Measurements from ENCODE around the gene COL6A5. TPM values are rescaled to one million over a fixed set of nuclear protein-coding genes. Genes with fewer than 3 reads are reported as not detected.
"Not testable (repeated sequence)": the region's sequence is repeated elsewhere in the genome, so short reads cannot be mapped to it uniquely, and the experiment has no call there.

COL6A5 gene
- total RNA-seq, 2 experiments from 2014 or later: not detected

GRCh38 chr3:130348258-130348657, 2.8 kb downstream of the COL6A5 start:
- H3K36me3 Mint-ChIP-seq; H3K4me3 Mint-ChIP-seq; POLR2A ChIA-PET; H3K9me3 Mint-ChIP-seq; intact Hi-C loops (cut with micrococcal nuclease); H3K27ac Mint-ChIP-seq; H3K4me1 Mint-ChIP-seq (ENCODE audit: low read depth); DNase-seq; CTCF ChIA-PET: not testable (repeated sequence)
- peaks cover 41% of the 10 kb centered on the region for H3K27me3 Mint-ChIP-seq

GRCh38 chr3:130354430-130354829, 9.0 kb downstream of the COL6A5 start:
- Mint-ChIP-seq H3K36me3 (no peaks in the 10 kb centered on the region), H3K27ac (no peak overlapping the region), H3K9me3 (peaks cover 3% of the 10 kb centered on the region), H3K4me3 (no peak overlapping the region), H3K4me1 (ENCODE audit: low read depth) (no peaks in the 10 kb centered on the region), H3K27me3 (peaks cover 4% of the 10 kb centered on the region)
- no peak for DNase-seq
- ChIA-PET CTCF (no interaction called here), POLR2A (no interaction called here)
- intact Hi-C loops (cut with micrococcal nuclease): no loop called here

GRCh38 chr3:130374033-130374432, 28.6 kb downstream of the COL6A5 start:
- no peak overlapping the region for H3K4me3 Mint-ChIP-seq
- ChIA-PET POLR2A (no interaction called here), CTCF (no interaction called here)

GRCh38 chr3:130374908-130375307, 29.4 kb downstream of the COL6A5 start:
- ChIA-PET CTCF (no interaction called here), POLR2A (no interaction called here)
- intact Hi-C loops (cut with micrococcal nuclease): no loop called here
- Mint-ChIP-seq H3K4me3 (no peak overlapping the region), H3K36me3 (no peaks in the 10 kb centered on the region), H3K4me1 (ENCODE audit: low read depth) (no peaks in the 10 kb centered on the region), H3K27ac (no peak overlapping the region), H3K27me3 (peaks cover 1% of the 10 kb centered on the region), H3K9me3 (no peaks in the 10 kb centered on the region)
- no peak for DNase-seq

More at GRCh38 chr3:130374033-130374432, 28.6 kb downstream of the COL6A5 start:
- Mint-ChIP-seq H3K36me3 (no peaks in the 10 kb centered on the region), H3K4me1 (ENCODE audit: low read depth) (no peaks in the 10 kb centered on the region), H3K27me3 (peaks cover 1% of the 10 kb centered on the region), H3K27ac (no peak overlapping the region), H3K9me3 (no peaks in the 10 kb centered on the region)
- no peak for DNase-seq
- intact Hi-C loops (cut with micrococcal nuclease): no loop called here

DNA sequence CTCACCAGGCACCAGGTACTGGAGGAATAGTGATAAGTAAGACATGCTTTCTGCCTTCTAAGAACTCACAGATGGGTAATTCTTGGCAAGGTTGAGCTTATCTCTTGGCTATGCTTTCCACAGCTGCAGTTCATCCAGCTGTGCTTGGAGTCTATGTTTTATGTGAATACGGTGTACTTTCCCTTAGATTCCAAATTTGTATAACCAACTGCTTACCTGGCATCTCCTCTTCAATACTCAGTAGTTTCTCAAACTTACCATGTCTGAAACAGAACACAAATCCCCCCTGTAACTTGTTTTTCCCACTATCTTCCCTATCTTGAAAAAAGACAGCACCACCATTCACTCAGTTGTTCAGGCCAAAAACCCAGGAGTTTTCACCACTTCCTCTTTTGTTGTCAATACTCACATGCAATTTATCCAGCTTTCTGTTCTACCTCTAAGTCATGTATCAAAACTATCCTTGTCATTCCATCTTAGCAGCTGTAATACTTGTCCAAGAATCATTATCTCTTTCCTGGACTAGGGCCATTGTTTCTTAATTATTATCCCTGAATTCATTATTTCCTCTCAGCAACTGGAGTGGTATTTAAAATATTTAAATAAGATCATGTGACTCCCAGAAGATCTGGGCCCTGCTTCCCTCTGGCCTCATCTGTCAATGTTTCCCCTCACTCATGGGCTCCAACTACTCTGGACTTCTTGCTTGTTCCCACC, 32.6 kb downstream of the COL6A5 start:
- Mint-ChIP-seq H3K36me3 (no peaks in the 10 kb centered on the region), H3K4me1 (ENCODE audit: low read depth) (no peaks in the 10 kb centered on the region), H3K27ac (no peak overlapping the region), H3K27me3 (peaks cover 1% of the 10 kb centered on the region), H3K4me3 (no peak overlapping the region), H3K9me3 (no peaks in the 10 kb centered on the region)
- no peak for DNase-seq
- intact Hi-C loops (cut with micrococcal nuclease): no loop called here
- POLR2A ChIA-PET: no interaction called here
- CTCF ChIA-PET: interaction anchor here (0.9 kb wide), 1 partner anchor 92 kb away, joined by 3 read pairs; no protein-coding TSS in a partner anchor

DNA sequence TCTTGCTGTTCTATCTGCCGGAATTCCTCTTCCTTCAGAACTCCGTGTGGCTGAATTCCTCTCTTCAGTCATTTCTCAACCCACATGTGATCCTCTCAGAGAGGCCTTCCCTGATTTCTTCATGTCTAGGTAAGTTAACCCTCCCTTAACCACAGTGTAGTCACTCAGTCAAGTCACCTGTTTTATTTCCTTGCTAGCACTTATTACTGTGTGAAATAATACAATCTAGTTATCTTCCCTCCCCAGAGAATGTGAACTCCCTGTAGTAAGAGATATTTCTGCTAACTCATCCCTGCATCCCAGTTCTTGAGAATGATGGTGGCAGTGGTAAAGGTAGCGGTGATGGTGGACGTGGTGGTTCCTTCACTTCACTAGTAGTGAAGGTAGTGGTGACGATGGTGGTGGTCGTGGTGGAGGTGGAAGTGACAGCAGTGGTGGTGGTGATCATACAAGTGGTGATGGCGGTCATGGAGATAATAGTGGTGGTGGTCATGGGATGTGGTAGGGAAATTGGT, 33.3 kb downstream of the COL6A5 start:
- peaks cover 1% of the 10 kb centered on the region for H3K27me3 Mint-ChIP-seq
- no peak for DNase-seq
- intact Hi-C loops (cut with micrococcal nuclease): no loop called here
- POLR2A ChIA-PET: no interaction called here
- no peaks in the 10 kb centered on the region for H3K9me3 Mint-ChIP-seq
- H3K4me1 Mint-ChIP-seq (ENCODE audit: low read depth): no peaks in the 10 kb centered on the region
- H3K36me3 Mint-ChIP-seq: no peaks in the 10 kb centered on the region
- H3K27ac Mint-ChIP-seq: no peak overlapping the region
- CTCF ChIA-PET: no interaction called here
- no peak overlapping the region for H3K4me3 Mint-ChIP-seq

DNA sequence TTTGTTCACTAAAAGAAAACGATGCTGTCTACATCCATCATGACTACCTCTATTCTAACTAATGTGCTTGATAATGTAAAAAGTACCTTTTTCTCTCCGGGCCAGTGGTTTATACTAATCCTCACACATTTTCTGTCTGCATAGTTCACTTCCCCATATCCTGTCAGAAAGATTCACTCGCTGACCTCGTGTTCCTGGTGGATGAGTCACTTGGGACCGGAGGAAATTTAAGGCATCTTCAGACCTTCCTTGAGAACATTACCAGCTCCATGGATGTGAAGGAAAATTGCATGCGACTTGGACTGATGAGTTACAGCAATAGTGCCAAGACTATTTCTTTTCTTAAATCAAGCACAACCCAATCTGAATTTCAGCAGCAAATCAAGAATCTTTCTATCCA, 33.8 kb downstream of the COL6A5 start:
- intact Hi-C loops (cut with micrococcal nuclease): no loop called here
- DNase-seq: no peak
- Mint-ChIP-seq H3K27ac (no peak overlapping the region), H3K4me3 (no peak overlapping the region), H3K4me1 (ENCODE audit: low read depth) (no peaks in the 10 kb centered on the region), H3K27me3 (peaks cover 3% of the 10 kb centered on the region), H3K36me3 (no peaks in the 10 kb centered on the region), H3K9me3 (no peaks in the 10 kb centered on the region)
- ChIA-PET CTCF (no interaction called here), POLR2A (no interaction called here)

DNA sequence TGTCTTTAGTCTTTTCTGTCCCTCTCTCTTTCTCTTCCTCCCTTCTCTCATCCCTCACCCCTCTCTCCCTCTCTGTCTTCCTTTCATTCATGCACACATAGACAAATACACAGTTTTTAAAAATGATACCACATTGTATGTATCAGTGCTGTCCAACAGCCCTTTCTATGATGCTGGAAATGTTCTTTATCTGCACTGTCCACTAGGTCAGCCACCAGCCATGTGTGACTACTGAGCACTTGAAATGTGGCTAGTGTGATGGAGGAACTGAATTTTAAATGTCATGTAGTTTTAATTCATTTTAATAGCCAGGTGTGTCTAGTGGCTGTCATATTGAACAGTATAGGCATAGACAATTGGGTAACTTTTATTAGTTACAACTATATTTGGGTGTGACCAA, 34.9 kb downstream of the COL6A5 start:
- Mint-ChIP-seq H3K36me3 (no peaks in the 10 kb centered on the region), H3K27me3 (peaks cover 3% of the 10 kb centered on the region), H3K4me1 (ENCODE audit: low read depth) (no peaks in the 10 kb centered on the region), H3K9me3 (no peaks in the 10 kb centered on the region), H3K4me3 (no peak overlapping the region), H3K27ac (no peak overlapping the region)
- intact Hi-C loops (cut with micrococcal nuclease): no loop called here
- ChIA-PET CTCF (no interaction called here), POLR2A (no interaction called here)
- no peak for DNase-seq

- no peaks in the 10 kb centered on the region for H3K36me3 Mint-ChIP-seq
Observed at GRCh38 chr3:130383424-130383823, 38.0 kb downstream of the COL6A5 start.

GRCh38 chr3:130384476-130385025, 39.1 kb downstream of the COL6A5 start:
- DNase-seq: no peak
- intact Hi-C loops (cut with micrococcal nuclease): no loop called here
- H3K9me3 Mint-ChIP-seq: no peaks in the 10 kb centered on the region
- peaks cover 2% of the 10 kb centered on the region for H3K27me3 Mint-ChIP-seq
- H3K27ac Mint-ChIP-seq: no peak overlapping the region
- CTCF ChIA-PET: no interaction called here
- no peaks in the 10 kb centered on the region for H3K4me1 Mint-ChIP-seq (ENCODE audit: low read depth)
- POLR2A ChIA-PET: no interaction called here
- no peaks in the 10 kb centered on the region for H3K36me3 Mint-ChIP-seq
- H3K4me3 Mint-ChIP-seq: no peak overlapping the region

More at GRCh38 chr3:130383424-130383823, 38.0 kb downstream of the COL6A5 start:
- H3K27me3 Mint-ChIP-seq: peaks cover 2% of the 10 kb centered on the region
- ChIA-PET POLR2A (no interaction called here), CTCF (interaction anchor here (0.7 kb wide), 1 partner anchor 10 kb away, joined by 3 read pairs; no protein-coding TSS in a partner anchor)
- no peak overlapping the region for H3K27ac Mint-ChIP-seq
- no peak overlapping the region for H3K4me3 Mint-ChIP-seq
- no peaks in the 10 kb centered on the region for H3K4me1 Mint-ChIP-seq (ENCODE audit: low read depth)
- intact Hi-C loops (cut with micrococcal nuclease): no loop called here
- no peak for DNase-seq
- no peaks in the 10 kb centered on the region for H3K9me3 Mint-ChIP-seq

DNA sequence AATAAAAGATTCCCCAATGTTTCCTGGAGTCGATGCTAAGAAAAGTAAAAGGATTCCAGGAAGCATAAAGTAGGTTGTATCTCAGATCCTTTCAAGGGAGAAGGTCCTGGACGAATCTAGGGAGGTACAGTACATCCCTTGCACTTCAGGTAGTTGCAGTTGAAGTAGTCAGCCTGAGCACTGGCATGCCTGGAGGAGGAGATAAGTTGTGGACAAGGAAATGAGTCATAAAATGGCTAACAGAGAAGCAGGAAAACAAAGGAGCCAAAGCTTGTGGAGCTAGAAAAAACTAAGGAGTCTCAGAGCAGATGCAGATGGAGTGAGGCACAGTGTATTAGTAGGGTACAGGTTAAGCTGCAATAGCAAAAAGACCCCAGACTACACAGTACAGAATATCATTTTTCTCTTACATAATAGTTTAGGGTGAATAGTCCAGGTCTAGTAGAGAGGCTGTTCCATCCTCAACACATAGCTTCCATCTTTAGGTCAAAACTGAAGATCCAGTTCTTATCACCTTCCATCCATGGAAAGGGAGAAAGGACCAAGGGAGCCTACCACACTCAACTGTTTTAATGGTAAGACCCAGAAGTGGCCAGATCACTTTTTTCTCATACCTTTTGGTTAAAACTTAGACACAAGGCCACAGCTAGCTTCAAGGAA, 41.3 kb downstream of the COL6A5 start:
- no peaks in the 10 kb centered on the region for H3K9me3 Mint-ChIP-seq
- no peak overlapping the region for H3K4me3 Mint-ChIP-seq
- intact Hi-C loops (cut with micrococcal nuclease): no loop called here
- H3K4me1 Mint-ChIP-seq (ENCODE audit: low read depth): no peaks in the 10 kb centered on the region
- DNase-seq: no peak
- CTCF ChIA-PET: no interaction called here
- no peaks in the 10 kb centered on the region for H3K36me3 Mint-ChIP-seq
- H3K27me3 Mint-ChIP-seq: peaks cover 2% of the 10 kb centered on the region
- H3K27ac Mint-ChIP-seq: no peak overlapping the region
- POLR2A ChIA-PET: no interaction called here

GRCh38 chr3:130389743-130390478, 44.4 kb downstream of the COL6A5 start:
- Mint-ChIP-seq H3K4me3 (no peak overlapping the region), H3K9me3 (no peaks in the 10 kb centered on the region), H3K36me3 (no peaks in the 10 kb centered on the region), H3K27ac (no peak overlapping the region), H3K27me3 (no peaks in the 10 kb centered on the region), H3K4me1 (ENCODE audit: low read depth) (no peaks in the 10 kb centered on the region)
- CTCF ChIA-PET: no interaction called here
- no peak for DNase-seq
- intact Hi-C loops (cut with micrococcal nuclease): no loop called here
- POLR2A ChIA-PET: no interaction called here

Data from activated CD4-positive, alpha-beta memory T cell treated with anti-CD3 and anti-CD28 coated beads for 36 hours (primary cell).